ENCODE measurements around the gene CHST9. TPM values are rescaled to one million over a fixed set of nuclear protein-coding genes. Genes with fewer than 3 reads are reported as not detected.

Gene CHST9
- total RNA-seq, 6 experiments from 2014 or later, result not detected

GRCh38 chr18:26863122-26863879, 321.8 kb downstream of the CHST9 start:
- Mint-ChIP-seq H3K36me3 (ENCODE audit: low read depth) (no peaks in the 10 kb centered on the region), H3K9me3 (peaks cover 23% of the 10 kb centered on the region), H3K27me3 (ENCODE audit: insufficient read depth) (peaks cover 2% of the 10 kb centered on the region), H3K4me1 (ENCODE audit: low read depth) (no peaks in the 10 kb centered on the region), H3K27ac (no peak overlapping the region), H3K4me3 (no peak overlapping the region)
- no peak for DNase-seq
- TF ChIP-seq CTCF (IDR thresholded peaks at IDR 0.05), result no peak

- Mint-ChIP-seq H3K9me3 (peaks cover 17% of the 10 kb centered on the region), H3K36me3 (ENCODE audit: low read depth) (no peaks in the 10 kb centered on the region), H3K4me3 (no peak overlapping the region), H3K27me3 (ENCODE audit: insufficient read depth) (peaks cover 2% of the 10 kb centered on the region), H3K4me1 (ENCODE audit: low read depth) (no peaks in the 10 kb centered on the region), H3K27ac (no peak overlapping the region)
- TF ChIP-seq CTCF (IDR thresholded peaks at IDR 0.05), result no peak
- no peak for DNase-seq
Observed at GRCh38 chr18:26862084-26862483, 323.0 kb downstream of the CHST9 start.

All from HFFc6 (cell line).